ENCODE results near the gene C6orf15. TPM values are rescaled to one million over a fixed set of nuclear protein-coding genes. Genes with fewer than 3 reads are reported as not detected.
A peak's percentile ranks its signal among the peaks of the same experiment; 100 is the strongest.

The C6orf15 gene
- total and polyA plus RNA-seq, 10 donors = not detected

DNA sequence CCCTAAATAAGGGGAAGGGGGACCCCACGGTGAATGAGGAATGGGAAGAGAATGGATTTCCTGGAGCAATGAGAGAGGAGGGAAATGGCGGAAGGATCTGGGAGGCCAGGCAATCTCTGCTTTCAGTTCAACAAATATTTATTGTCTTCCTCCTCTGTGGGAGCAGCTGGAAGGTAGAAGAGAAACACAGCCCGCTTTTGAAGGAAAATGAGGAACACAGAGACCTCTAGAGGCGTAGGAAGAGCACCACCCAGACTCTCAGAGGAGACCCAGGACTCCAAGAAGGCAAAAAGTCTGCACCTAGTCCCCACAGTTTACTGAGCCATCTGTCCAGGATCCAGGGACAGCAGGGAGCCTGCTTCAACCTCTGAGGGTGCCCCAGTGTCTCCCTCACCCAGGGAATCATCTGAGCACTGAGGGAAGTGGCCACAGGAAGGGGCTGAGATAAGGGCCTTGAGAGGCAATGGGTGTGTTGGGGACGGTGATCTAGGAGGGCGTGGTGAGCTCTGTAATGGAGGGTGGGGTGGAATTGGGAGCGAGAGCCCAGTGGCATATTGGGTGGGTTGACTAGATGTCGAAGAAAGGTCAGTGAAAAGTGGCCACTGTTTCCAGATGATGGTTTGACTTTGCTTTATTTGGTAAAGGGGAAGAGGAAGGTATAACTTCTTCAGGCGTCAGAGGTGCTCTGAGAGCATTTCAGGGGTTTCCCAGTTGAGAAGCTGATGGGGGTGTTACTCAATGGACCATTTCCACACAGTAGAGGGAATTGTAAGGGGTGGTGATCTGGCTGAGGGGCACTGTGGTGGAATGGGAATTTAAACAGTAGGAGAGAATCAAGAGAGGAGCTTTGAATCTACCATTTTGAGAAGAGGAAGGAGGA lies 2.8 kb upstream of the C6orf15 start:
- WGBS, 5 donors = 44 to 50% (median 49%) methylated on average over 9 of the region's 9 CpGs

DNA sequence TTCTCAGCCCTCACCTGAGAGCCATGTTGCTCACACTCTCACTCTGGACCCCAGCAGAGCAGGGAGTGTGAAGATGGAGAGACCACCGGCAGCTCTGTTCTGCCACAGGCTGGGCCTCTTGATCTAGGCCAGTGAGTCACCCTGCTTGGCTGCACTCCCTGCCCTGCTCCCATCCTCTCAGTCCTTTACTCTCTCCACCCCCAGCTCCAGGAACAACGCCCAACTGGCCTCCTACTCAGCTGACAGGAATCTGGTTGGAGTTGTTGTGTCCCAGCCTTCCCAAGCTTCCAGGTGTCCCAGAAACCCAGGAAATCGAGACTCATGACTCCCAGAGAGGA lies 2.1 kb upstream of the C6orf15 start, which contains the start of gene PSORS1C1:
TSS of gene PSORS1C1 (plus strand) at position 260 of the 338 bp plus-strand sequence. CDS start 14,833 bp downstream, outside the sequence.
- peak within 1 kb of the TSS in 4 of 8 donors; percentile 5 to 57 (median 40) for H3K27ac ChIP-seq
- peak within 1 kb of the TSS in 1 of 8 donors; percentile 7 for H3K4me3 ChIP-seq
- H3K36me3 ChIP-seq = no peaks in the 10 kb centered on the region
- H3K4me1 ChIP-seq = peaks cover 0 to 22% (median 0%) of the 10 kb centered on the region in 6 donors
- peak; percentile 63 for DNase-seq
- TF ChIP-seq, protein P1, sequence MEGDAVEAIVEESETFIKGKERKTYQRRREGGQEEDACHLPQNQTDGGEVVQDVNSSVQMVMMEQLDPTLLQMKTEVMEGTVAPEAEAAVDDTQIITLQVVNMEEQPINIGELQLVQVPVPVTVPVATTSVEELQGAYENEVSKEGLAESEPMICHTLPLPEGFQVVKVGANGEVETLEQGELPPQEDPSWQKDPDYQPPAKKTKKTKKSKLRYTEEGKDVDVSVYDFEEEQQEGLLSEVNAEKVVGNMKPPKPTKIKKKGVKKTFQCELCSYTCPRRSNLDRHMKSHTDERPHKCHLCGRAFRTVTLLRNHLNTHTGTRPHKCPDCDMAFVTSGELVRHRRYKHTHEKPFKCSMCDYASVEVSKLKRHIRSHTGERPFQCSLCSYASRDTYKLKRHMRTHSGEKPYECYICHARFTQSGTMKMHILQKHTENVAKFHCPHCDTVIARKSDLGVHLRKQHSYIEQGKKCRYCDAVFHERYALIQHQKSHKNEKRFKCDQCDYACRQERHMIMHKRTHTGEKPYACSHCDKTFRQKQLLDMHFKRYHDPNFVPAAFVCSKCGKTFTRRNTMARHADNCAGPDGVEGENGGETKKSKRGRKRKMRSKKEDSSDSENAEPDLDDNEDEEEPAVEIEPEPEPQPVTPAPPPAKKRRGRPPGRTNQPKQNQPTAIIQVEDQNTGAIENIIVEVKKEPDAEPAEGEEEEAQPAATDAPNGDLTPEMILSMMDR (IDR thresholded peaks at IDR 0.05 in 8 of 11, conservative IDR thresholded peaks at IDR 0.05 in 3 of 11) = no peak
- TF ChIP-seq POLR2AphosphoS5 (IDR thresholded peaks at IDR 0.05) = peak in 1 of 3 donors; percentile 26
- WGBS, 5 donors = 29 to 75% (median 41%) methylated on average over 3 of the region's 3 CpGs
- peaks cover 0 to 40% (median 0%) of the 10 kb centered on the region in 7 donors for H3K27me3 ChIP-seq (replicated peaks in 1 of 7)
- intact Hi-C loops (cut with DNase I; ENCODE audit: low total_unique reads) = no loop called here
- H3K9me3 ChIP-seq = no peaks in the 10 kb centered on the region

More for the DNA sequence above, 2.8 kb upstream of the C6orf15 start:
- TF ChIP-seq POLR2AphosphoS5 (IDR thresholded peaks at IDR 0.05) = no peak
- TF ChIP-seq, protein P1 (IDR thresholded peaks at IDR 0.05 in 8 of 11, conservative IDR thresholded peaks at IDR 0.05 in 3 of 11) = peak in 1 of 11 experiments; percentile 21
- Histone ChIP-seq H3K27me3 (replicated peaks in 1 of 7) (peaks cover 0 to 37% (median 0%) of the 10 kb centered on the region in 7 donors), H3K9me3 (no peaks in the 10 kb centered on the region), H3K27ac (peak overlapping the region in 4 of 8 donors; percentile 5 to 57 (median 40)), H3K4me3 (peak overlapping the region in 1 of 8 donors; percentile 7), H3K4me1 (peaks cover 0 to 22% (median 0%) of the 10 kb centered on the region in 6 donors), H3K36me3 (no peaks in the 10 kb centered on the region)
- intact Hi-C loops (cut with DNase I; ENCODE audit: low total_unique reads) = no loop called here
- peak; percentile 9 for DNase-seq

DNA sequence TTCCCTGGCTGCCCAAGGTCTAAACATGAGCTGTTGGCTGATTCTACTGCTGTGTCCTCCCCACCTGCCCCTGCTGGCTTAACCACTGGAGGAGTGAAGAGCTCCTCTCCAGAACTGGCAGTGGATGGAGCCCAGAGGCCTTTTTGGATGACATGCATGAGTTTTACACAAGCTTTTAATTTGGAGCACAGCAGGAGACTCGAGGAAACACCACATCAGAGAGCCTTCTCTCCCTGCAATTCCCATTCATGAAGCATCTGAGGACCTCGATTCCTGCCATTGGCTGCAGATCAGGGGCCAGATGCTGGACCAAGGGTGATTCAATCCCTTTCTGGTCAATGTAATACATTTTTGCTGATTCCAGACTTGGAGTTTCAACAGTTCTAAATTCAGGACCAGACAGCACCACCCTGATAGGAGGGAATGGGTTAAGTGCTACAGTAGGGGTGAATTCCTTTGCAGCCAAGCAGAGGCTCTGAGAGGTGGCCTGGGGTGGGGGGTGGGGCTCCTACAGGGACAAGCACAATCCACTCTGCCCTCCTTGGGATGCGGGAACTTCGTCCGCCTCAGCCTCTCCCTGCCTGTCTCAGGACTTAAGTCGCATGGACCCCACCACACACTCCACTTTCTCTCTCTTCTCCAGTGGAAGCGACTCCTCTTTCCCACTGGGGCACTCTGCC lies 1.6 kb upstream of the C6orf15 start:
- peak; percentile 19 for DNase-seq
- Histone ChIP-seq H3K36me3 (no peaks in the 10 kb centered on the region), H3K4me1 (peaks cover 0 to 22% (median 0%) of the 10 kb centered on the region in 6 donors), H3K27ac (peak overlapping the region in 2 of 8 donors; percentile 53 to 57), H3K9me3 (no peaks in the 10 kb centered on the region), H3K4me3 (no peak overlapping the region), H3K27me3 (replicated peaks in 1 of 7) (peaks cover 0 to 45% (median 0%) of the 10 kb centered on the region in 7 donors)
- intact Hi-C loops (cut with DNase I; ENCODE audit: low total_unique reads) = no loop called here
- 69 to 92% (median 87%) methylated on average over 6 to 7 of the region's 7 CpGs for WGBS, 5 donors
- no peak for TF ChIP-seq POLR2AphosphoS5 (IDR thresholded peaks at IDR 0.05)
- TF ChIP-seq, protein P1 (IDR thresholded peaks at IDR 0.05 in 8 of 11, conservative IDR thresholded peaks at IDR 0.05 in 3 of 11) = no peak
- no peak for TF ChIP-seq POLR2A (IDR thresholded peaks at IDR 0.05)

Data from spleen (tissue), 11 donors.